HG02588 (cell line): ENCODE data around the gene RALGAPA1.

Experiments
- ATAC-seq: cut with Tn5 transposase; IDR thresholded peaks from one replicate; pipeline ENCODE4 v1.9.1; 2021; ENCODE audit warnings: mild to moderate bottlenecking, moderate library complexity; ENCODE audit not compliant: unreplicated experiment

RALGAPA1 gene

DNA sequence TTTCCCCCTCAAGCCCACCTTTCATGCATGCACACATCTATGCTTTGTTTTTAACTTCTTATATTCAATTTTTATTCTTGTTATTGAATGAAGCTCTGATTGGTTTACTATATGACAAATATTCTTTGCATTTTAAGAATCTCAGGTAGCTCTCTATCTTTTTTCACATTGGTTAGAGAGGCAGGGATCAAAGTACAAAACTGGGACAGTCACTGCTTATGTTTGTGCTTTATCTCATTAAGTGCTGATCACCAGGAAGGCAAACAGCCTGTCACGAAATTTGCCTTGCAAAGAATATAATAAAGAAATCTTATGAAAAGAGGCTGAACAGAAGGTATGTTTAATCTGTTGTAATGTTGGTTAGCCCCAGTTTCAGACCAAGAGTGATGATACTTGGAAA is 304.8 kb downstream of the RALGAPA1 start:
- ATAC-seq = no peak

DNA sequence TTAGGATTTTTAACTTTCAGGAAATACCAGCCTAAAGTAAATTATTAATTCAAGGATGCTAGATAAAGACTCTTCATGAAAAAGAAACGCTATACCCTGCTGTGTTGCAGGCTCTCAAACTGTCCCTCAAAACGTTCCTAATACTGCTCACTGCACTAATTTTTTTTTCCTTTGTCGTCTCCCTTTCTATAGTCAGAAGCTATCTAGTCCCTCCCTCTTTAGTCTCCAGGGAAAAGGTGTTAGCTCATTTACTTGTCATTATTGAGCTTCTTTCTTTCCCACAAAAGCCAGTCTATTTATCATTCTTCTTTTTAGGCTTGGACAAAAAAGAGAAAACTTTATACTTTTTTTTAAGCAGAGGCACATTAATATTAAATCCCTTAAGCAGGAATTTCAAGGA is 305.4 kb downstream of the RALGAPA1 start:
- ATAC-seq = no peak

DNA sequence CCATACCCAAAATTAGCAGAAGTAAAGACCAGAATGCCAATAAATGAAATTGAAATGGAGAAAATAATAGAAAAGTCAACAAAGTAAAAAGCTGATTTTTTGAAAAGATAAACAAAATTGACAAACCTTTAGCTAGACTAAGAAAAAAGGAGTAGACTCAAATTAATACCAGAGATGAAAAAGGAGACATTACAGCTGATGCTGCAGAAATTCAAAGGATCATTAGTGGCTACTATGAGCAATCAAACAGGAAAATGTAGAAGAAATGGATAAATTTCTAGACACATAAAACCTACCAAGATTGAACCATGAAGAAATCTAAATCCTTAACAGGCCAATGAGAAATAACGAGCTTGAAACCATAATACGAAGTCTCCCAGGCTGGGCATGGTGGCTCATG is 309.9 kb downstream of the RALGAPA1 start:
- no peak for ATAC-seq

DNA sequence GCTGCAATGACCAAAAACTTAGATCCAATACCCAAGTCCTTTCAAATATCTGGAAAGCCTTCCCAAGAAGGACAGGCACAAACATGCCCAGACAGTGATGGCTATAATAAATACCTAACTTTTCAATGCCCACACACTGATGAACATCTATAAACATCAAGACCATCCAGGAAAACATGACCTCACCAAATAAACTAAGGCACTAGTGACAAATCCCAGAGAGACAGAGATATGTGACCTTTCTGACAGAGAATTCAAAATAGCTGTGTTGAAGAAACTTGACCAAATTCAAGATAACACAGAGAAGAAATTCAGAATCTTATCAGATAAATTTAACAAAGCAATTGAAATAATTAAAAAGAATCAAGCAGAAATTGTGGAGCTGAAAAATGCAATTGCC is 313.8 kb downstream of the RALGAPA1 start:
- no peak for ATAC-seq

DNA sequence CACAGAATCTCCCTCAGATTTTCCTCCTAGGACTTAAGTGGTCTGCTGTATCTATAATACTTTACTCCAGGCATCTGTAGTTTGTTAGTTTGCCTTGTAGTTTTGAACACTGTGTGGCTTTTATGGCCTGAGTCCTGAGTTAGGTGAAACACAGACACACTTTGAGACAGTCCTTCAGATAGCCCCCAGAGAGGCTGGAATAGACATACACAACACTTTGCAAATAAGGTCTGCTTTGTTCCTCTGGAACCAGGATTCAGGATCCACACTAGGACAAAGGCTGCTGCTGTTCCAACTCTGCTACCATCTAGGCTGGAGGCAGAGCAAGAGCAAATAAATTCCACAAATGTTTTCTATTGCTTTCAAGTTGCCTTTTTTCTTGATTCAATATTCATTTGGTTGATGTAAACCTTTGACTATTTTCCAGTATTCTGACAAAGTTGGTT is 316.5 kb downstream of the RALGAPA1 start:
- no peak for ATAC-seq
